Skeletal muscle cell (primary cell): ENCODE data around the gene KRTAP4-8.
"Not testable (repeated sequence)": the region's sequence is repeated elsewhere in the genome, so short reads cannot be mapped to it uniquely, and the experiment has no call there.

Experiments
- DNase-seq: peaks from one replicate; pipeline ENCODE4 v3.0.0-alpha.2; 2010; ENCODE audit warnings: low read depth
- H3K4me3 ChIP-seq: 2 replicates; pipeline ENCODE4 v1.5.1; 2011; ENCODE audit warnings: low read depth, mild to moderate bottlenecking, control low read depth, low read length, moderate library complexity

KRTAP4-8 gene

DNA sequence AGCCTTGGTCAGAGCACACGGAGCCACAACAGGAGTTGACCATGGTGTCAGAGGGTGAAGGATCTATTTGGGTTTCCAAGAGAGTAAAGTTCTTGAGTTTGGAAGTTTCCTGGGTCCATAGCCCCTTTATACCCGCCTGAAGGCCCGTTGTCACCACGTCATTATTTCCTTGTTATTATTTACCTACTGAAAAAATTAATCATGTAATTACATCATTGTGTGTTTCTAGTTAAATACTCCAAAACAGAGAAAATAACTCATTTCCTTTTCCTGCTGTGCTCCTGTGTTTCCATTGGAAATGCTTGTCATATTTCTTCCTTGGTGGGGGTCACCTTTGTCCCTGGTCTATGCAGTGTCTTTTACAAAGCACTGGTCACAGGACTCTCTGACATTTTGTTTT is at the start of gene KRTAP4-8:
TSS of gene KRTAP4-8 (minus strand) at position 101 of the 400 bp plus-strand sequence. CDS start at position 43, 58 bp downstream.
- no peak for DNase-seq

DNA sequence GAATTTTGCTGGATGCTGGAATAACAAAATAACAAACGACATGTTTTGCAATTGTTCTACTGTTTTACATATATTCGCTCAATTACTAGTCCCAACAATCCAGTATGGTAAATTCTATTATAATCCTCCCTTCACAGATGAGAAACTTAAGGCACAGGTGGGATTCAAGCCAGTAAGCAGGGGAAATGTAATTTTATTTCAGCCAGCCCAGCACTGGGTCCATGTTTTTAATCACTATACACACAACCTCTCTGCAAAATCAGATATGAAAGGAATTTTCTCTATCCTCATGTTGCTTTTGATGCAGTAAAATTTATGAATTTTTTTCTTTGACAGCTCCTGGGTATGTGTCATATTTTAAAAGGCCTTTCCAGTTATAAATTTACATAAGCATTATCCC is 47.3 kb upstream of the KRTAP4-8 start:
- DNase-seq: no peak

More for the DNA sequence above, at the start of gene KRTAP4-8:
- no peak within 1 kb of the TSS for H3K4me3 ChIP-seq

GRCh38 chr17:41144846-41145245 is 46.9 kb upstream of the KRTAP4-8 start:
- no peak overlapping the region for H3K4me3 ChIP-seq
- DNase-seq: no peak

More for the DNA sequence above, 47.3 kb upstream of the KRTAP4-8 start:
- H3K4me3 ChIP-seq: no peak overlapping the region

DNA sequence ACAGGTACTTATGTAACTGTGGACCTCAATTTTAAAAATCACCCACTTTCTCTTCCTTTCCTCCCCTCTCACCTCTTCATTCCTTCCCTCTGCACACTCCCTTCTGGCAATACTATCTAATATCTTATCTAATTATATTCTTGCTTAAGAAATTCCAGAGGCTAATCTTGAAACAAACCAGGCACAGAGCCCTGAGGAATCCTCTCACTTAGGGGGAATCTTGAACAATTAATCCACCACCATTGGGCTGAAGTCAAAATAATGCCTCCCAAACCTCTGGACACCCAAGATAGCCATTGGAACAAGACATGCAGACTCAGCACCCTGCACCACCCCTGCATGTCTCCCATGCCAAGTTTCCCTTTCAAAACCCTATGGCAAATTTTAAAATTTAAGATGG is 43.4 kb upstream of the KRTAP4-8 start:
- no peak for DNase-seq
- no peak overlapping the region for H3K4me3 ChIP-seq

DNA sequence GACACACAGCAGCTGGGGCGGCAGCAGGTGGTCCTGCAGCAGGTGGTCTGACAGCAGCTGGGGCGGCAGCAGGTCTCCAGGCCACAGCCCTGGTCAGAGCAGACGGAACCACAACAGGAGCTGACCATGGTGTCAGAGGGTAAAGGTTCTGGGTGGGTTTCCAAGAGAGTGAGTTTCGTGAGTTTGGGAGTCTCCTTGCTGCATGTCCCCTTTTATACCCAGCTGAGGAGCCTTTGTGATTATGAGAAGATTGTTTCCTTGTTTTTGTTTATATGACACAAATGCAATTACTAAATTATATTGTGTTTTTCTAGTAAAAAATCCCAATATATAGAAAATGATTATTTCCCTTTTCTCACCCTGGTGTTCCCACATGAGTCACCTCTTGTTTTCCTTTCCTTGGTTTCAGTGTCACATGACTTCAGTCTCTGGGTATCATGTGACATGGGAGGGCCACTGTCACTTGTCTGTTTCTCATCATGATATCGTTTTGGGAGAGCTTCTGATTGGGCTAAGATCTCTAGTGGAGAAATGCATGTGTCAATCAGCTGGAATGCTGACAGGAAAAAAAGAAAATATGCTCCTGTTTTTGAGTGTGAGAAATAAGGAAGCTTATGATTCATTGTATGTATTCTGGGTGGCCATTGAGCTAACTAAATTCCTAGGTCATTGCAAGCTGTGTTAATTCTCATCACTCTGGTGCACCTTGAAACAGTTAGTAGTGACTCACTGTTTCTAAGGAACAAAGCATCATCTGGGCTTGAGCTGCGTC is 42.6 kb upstream of the KRTAP4-8 start, which contains the start of gene KRTAP4-6:
TSS of gene KRTAP4-6 (minus strand) at position 185 of the 772 bp plus-strand sequence. CDS start at position 128, 57 bp downstream.
- DNase-seq: peak; percentile 69
- no peak within 1 kb of the TSS for H3K4me3 ChIP-seq

DNA sequence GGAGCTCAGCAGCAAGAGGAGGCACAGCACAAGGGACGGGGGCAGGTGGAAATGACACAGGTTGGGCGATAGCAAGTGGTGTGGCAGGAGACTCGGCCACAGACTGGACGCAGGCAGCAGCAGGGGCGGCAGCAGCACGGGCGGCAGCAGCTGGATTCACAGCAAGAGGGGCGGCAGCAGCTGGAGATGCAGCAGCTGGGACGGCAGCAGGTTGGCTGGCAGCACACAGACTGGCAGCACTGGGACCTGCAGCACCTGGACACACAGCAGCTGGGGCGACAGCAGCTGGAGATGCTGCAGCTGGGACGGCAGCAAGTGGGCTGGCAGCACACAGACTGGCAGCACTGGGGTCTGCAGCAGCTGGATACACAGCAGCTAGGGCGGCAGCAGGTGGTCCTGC is 41.9 kb upstream of the KRTAP4-8 start:
- DNase-seq, H3K4me3 ChIP-seq: not testable (repeated sequence)

- no peak overlapping the region for H3K4me3 ChIP-seq
- DNase-seq: no peak
Measured at GRCh38 chr17:41133880-41134735, 36.2 kb upstream of the KRTAP4-8 start.

DNA sequence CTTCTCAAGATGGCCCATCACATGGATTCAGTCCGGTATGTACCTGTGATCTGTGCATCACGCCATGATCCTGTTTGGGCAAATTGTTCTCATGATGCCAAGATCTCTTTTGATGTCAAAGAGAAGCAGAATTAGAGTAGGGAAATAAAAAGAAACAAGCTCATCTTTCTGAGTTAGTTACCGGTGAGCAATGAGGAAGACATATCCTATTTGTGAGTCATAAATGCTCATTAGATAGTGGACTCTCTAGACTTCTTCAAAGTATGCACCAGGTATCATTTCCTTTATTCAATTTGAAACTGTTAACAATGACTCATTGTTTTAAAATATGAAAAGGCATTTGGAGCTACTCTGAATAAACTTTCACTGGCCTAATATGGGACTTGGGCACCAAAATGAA is 34.0 kb upstream of the KRTAP4-8 start:
- DNase-seq: no peak
- H3K4me3 ChIP-seq: no peak overlapping the region

GRCh38 chr17:41127371-41127770 is 29.4 kb upstream of the KRTAP4-8 start:
- no peak overlapping the region for H3K4me3 ChIP-seq
- DNase-seq: no peak

GRCh38 chr17:41126412-41126811 is 28.5 kb upstream of the KRTAP4-8 start:
- no peak overlapping the region for H3K4me3 ChIP-seq
- DNase-seq: no peak

DNA sequence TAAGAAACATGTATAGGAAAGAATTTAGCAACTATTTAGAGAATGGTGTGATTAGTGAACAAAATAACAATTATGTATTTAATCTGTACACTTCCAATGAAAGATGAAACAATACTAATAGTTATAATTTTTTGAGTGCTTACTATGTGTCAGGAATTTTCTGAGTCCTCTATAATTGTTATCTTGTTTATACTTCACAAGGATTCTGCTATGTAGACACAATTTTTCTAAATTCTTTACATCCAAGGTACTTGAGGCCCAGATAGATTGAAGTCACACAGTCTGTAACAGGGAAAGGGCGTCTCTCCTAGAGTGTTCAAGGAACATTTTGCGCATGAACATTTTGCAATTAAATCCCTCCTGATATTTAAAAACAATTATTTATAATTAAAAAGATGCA is 27.1 kb upstream of the KRTAP4-8 start:
- no peak for DNase-seq
- no peak overlapping the region for H3K4me3 ChIP-seq

DNA sequence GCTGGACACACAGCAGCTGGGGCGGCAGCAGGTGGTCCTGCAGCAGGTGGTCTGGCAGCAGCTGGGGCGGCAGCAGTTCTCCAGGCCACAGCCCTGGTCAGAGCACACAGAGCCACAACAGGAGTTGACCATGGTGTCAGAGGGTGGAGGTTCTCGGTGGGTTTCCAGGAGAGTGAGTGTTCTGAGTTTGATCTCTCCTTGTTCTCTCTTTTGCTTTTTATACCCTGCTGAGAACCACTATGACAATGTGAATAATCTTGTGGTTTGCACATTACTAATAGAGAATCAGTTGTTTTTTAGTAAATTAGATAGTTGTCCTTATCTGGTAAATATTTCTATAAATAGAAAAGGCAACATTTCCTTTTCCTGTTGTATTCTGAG is 26.0 kb upstream of the KRTAP4-8 start, which contains the start of gene KRTAP4-12:
TSS of gene KRTAP4-12 (minus strand) at position 192 of the 381 bp plus-strand sequence. CDS start at position 132, 60 bp downstream.
- H3K4me3 ChIP-seq: not testable (repeated sequence)

GRCh38 chr17:41123292-41123990 is 25.5 kb upstream of the KRTAP4-8 start:
- DNase-seq, H3K4me3 ChIP-seq: not testable (repeated sequence)

More for the DNA sequence above, 26.0 kb upstream of the KRTAP4-8 start, which contains the start of gene KRTAP4-12:
- DNase-seq: not testable (repeated sequence)

- no peak overlapping the region for H3K4me3 ChIP-seq
- no peak for DNase-seq
Measured at GRCh38 chr17:41121742-41122141, 23.8 kb upstream of the KRTAP4-8 start.

- not testable (repeated sequence) for DNase-seq, H3K4me3 ChIP-seq
Measured at GRCh38 chr17:41119696-41120690, 22.1 kb upstream of the KRTAP4-8 start.

DNA sequence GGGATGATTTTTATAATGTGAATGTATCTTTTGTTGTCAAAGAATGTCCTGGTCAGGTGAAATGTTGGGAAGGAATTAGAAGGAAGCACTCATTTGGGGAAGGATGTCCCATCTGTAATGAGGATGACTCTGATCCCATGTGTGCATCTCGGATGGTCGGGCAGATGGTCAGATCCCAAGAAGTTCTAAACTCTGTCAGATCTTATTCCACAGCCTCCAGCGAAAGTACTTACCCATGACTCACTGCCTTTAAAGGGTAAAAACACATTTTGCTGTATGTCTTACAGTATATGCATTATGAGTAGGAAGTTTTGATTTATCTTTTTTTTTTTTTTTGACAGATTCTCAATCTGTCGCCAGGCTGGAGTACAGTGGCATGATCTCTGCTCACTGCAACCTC is 20.8 kb upstream of the KRTAP4-8 start:
- no peak overlapping the region for H3K4me3 ChIP-seq
- no peak for DNase-seq

GRCh38 chr17:41117846-41118386 is 20.0 kb upstream of the KRTAP4-8 start, which contains the start of gene KRTAP4-11:
TSS of gene KRTAP4-11 (minus strand) at chr17:41118373. CDS start at chr17:41118315, 58 bp downstream.
- not testable (repeated sequence) for H3K4me3 ChIP-seq, DNase-seq

GRCh38 chr17:41116297-41116696 is 18.4 kb upstream of the KRTAP4-8 start:
- H3K4me3 ChIP-seq: no peak overlapping the region
- no peak for DNase-seq
